Measurements from ENCODE around the gene SEMA4D.

Gene SEMA4D

DNA sequence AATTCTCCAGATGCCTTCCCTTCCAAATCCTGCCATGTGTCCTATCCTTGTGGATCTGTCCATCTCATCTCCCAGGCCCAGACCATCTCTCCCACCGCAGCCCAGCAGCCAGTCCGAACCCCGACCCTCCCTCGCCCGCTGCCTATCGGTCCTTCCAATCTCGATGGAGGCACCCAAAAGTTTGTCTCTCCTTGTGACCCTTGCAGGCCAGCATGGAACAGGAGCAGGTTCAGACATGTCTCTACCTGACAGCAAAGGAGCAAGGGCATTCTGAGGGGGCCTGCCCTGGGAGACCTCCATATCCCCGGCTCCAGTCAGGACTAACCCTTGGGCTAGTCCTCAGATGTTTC lies 51.0 kb downstream of the SEMA4D start:
- Histone ChIP-seq H3K4me3 (ENCODE audit: low read length, poor library complexity, severe bottlenecking) (no peak overlapping the region), H3K4me2 (ENCODE audit: low read depth, low read length, poor library complexity, severe bottlenecking) (no peak overlapping the region), H3K9me3 (ENCODE audit: insufficient read depth, low read depth, low read length) (no peaks in the 10 kb centered on the region), H3K36me3 (ENCODE audit: insufficient read depth, low read length) (peaks cover 81% of the 10 kb centered on the region; the same call in 1 of the 2 replicates), H3K9ac (ENCODE audit: low read depth, low read length, poor library complexity, severe bottlenecking) (peak overlapping the region; percentile 34), H3K9me2 (replicated peaks; ENCODE audit: low read depth, low read length) (no peaks in the 10 kb centered on the region), H3F3A (ENCODE audit: low read depth) (no peaks in the 10 kb centered on the region; the same call in 1 of the 2 replicates), H3K4me1 (ENCODE audit: insufficient read depth, low read length, poor library complexity, severe bottlenecking) (peaks cover 7% of the 10 kb centered on the region), H3K27me3 (ENCODE audit: insufficient read depth, low read length, poor library complexity, severe bottlenecking) (no peaks in the 10 kb centered on the region), H3K79me2 (ENCODE audit: insufficient read depth, low read length) (peaks cover 99% of the 10 kb centered on the region), H4K20me1 (ENCODE audit: insufficient read depth, low read length, poor library complexity, severe bottlenecking) (peaks cover 98% of the 10 kb centered on the region), H2AFZ (ENCODE audit: low read length) (no peak overlapping the region)
- no peak for TF ChIP-seq EZH2phosphoT487 (IDR thresholded peaks at IDR 0.05; ENCODE audit: borderline replicate concordance)
- TF ChIP-seq, protein P1, sequence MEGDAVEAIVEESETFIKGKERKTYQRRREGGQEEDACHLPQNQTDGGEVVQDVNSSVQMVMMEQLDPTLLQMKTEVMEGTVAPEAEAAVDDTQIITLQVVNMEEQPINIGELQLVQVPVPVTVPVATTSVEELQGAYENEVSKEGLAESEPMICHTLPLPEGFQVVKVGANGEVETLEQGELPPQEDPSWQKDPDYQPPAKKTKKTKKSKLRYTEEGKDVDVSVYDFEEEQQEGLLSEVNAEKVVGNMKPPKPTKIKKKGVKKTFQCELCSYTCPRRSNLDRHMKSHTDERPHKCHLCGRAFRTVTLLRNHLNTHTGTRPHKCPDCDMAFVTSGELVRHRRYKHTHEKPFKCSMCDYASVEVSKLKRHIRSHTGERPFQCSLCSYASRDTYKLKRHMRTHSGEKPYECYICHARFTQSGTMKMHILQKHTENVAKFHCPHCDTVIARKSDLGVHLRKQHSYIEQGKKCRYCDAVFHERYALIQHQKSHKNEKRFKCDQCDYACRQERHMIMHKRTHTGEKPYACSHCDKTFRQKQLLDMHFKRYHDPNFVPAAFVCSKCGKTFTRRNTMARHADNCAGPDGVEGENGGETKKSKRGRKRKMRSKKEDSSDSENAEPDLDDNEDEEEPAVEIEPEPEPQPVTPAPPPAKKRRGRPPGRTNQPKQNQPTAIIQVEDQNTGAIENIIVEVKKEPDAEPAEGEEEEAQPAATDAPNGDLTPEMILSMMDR (conservative IDR thresholded peaks at IDR 0.05; ENCODE audit: low read length): no peak

DNA sequence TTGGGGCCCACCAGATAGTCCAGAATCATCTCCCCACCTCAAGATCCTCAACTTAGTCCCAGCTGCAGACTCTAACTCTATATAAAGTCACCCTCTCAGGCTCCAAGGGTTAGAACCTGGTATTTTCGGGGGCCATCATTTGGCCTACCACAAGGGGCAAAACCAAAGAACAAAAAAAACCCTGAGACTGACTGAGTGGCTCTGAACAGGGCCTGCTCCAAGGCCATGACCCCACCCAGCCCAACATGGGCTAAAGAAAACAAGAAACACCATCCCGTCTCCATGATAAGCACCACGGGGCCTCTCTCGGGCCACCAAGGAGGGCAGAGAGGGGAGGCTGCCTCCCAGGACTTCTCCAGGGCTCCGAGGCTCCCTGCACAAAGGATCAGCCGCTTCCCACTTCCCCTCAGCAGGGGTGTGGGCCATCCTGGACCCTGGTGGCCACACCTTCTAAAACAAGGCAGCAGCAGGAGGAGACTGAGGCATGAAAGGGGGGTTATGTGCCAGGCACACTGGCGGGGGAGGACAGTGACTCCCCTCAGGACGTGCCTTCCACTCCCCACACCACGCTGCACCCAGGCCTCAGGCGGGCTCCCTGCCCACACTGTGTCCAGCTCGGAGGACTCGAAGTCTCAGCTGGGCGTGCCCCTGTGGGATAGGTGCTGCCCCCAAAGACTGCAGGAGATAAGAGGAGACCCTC lies 51.5 kb downstream of the SEMA4D start:
- no peaks in the 10 kb centered on the region for H3K27me3 ChIP-seq (ENCODE audit: insufficient read depth, low read length, poor library complexity, severe bottlenecking)
- H3K36me3 ChIP-seq (ENCODE audit: insufficient read depth, low read length): peaks cover 81% of the 10 kb centered on the region; the same call in 1 of the 2 replicates
- H3K9me3 ChIP-seq (ENCODE audit: insufficient read depth, low read depth, low read length): no peaks in the 10 kb centered on the region
- no peak for TF ChIP-seq EZH2phosphoT487 (IDR thresholded peaks at IDR 0.05; ENCODE audit: borderline replicate concordance)
- TF ChIP-seq, protein P1 (conservative IDR thresholded peaks at IDR 0.05; ENCODE audit: low read length): no peak
- no peaks in the 10 kb centered on the region for H3K9me2 ChIP-seq (replicated peaks; ENCODE audit: low read depth, low read length)
- no peak overlapping the region for H3K4me3 ChIP-seq (ENCODE audit: low read length, poor library complexity, severe bottlenecking)
- H3K4me2 ChIP-seq (ENCODE audit: low read depth, low read length, poor library complexity, severe bottlenecking): no peak overlapping the region
- H3K4me1 ChIP-seq (ENCODE audit: insufficient read depth, low read length, poor library complexity, severe bottlenecking): peaks cover 7% of the 10 kb centered on the region
- H4K20me1 ChIP-seq (ENCODE audit: insufficient read depth, low read length, poor library complexity, severe bottlenecking): peaks cover 98% of the 10 kb centered on the region
- no peaks in the 10 kb centered on the region; the same call in 1 of the 2 replicates for H3F3A ChIP-seq (ENCODE audit: low read depth)
- H2AFZ ChIP-seq (ENCODE audit: low read length): no peak overlapping the region
- peaks cover 99% of the 10 kb centered on the region for H3K79me2 ChIP-seq (ENCODE audit: insufficient read depth, low read length)
- peak overlapping the region; percentile 34 for H3K9ac ChIP-seq (ENCODE audit: low read depth, low read length, poor library complexity, severe bottlenecking)

DNA sequence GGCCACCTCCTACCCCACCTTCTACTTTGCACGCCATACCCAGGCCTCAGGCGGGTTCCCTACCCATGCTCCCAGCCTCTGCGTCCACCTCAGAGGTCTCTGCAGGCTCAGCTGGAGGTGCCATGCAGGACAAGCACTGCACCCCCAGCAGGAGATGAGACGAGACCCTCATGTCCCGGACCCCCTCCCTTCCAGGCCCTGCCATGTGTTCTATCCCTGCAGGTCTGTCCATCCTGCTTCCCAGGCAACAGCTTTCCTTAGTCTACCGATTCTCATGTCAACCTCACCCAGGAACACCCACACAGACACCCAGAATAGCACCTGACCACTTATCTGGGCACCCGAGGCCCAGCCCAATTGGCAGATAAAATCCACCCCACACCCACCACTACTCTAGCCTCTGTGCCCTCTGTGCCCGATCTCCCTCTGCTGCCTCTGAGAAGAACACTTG lies 52.1 kb downstream of the SEMA4D start:
- Histone ChIP-seq H3K9ac (ENCODE audit: low read depth, low read length, poor library complexity, severe bottlenecking) (no peak overlapping the region), H3K79me2 (ENCODE audit: insufficient read depth, low read length) (peaks cover 99% of the 10 kb centered on the region), H3K4me2 (ENCODE audit: low read depth, low read length, poor library complexity, severe bottlenecking) (no peak overlapping the region), H3K4me3 (ENCODE audit: low read length, poor library complexity, severe bottlenecking) (no peak overlapping the region), H3K9me3 (ENCODE audit: insufficient read depth, low read depth, low read length) (no peaks in the 10 kb centered on the region), H3K27me3 (ENCODE audit: insufficient read depth, low read length, poor library complexity, severe bottlenecking) (no peaks in the 10 kb centered on the region), H3K36me3 (ENCODE audit: insufficient read depth, low read length) (peaks cover 82% of the 10 kb centered on the region; the same call in 1 of the 2 replicates), H3K9me2 (replicated peaks; ENCODE audit: low read depth, low read length) (no peaks in the 10 kb centered on the region), H3F3A (ENCODE audit: low read depth) (no peaks in the 10 kb centered on the region; the same call in 1 of the 2 replicates), H3K4me1 (ENCODE audit: insufficient read depth, low read length, poor library complexity, severe bottlenecking) (peaks cover 10% of the 10 kb centered on the region), H2AFZ (ENCODE audit: low read length) (no peak overlapping the region), H4K20me1 (ENCODE audit: insufficient read depth, low read length, poor library complexity, severe bottlenecking) (peaks cover 98% of the 10 kb centered on the region)
- TF ChIP-seq, protein P1 (conservative IDR thresholded peaks at IDR 0.05; ENCODE audit: low read length): no peak
- no peak for TF ChIP-seq EZH2phosphoT487 (IDR thresholded peaks at IDR 0.05; ENCODE audit: borderline replicate concordance)
